ENCODE results near the gene ASCC3. TPM values are rescaled to one million over a fixed set of nuclear protein-coding genes. Genes with fewer than 3 reads are reported as not detected.

ASCC3 gene
- total and polyA plus RNA-seq, 2 donors (not counting 3 experiments of a cell fraction or from before 2014, with no cell fraction given), result 15.7 to 57.2 TPM

- H2AFZ ChIP-seq (ENCODE audit: low read depth, low read length), result no peak overlapping the region
- H3K4me1 ChIP-seq (ENCODE audit: control insufficient read depth, extremely low read depth, insufficient read depth, low read length), result peaks cover 3% of the 10 kb centered on the region
- no peak overlapping the region for H3K9ac ChIP-seq (replicated peaks; ENCODE audit: extremely low read depth, insufficient read depth, low read length)
- peak; percentile 4 for DNase-seq (ENCODE audit: low read depth, low spot score)
- no peaks in the 10 kb centered on the region for H3K27me3 ChIP-seq (ENCODE audit: control insufficient read depth in 2 of 2, insufficient read depth in 2 of 2, low read length in 2 of 2)
- dilution Hi-C loops (cut with MboI; ENCODE audit: extremely low pct_ligation_motif_present, low sequenced_read_pairs), result no loop called here
- TF ChIP-seq POLR2AphosphoS5 (IDR thresholded peaks at IDR 0.05; ENCODE audit: insufficient read depth, low read depth, low read length) (no peak), CTCF (IDR thresholded peaks at IDR 0.05; ENCODE audit: extremely low read depth in 1 of 2, insufficient read depth in 1 of 2, low read depth in 1 of 2, low read length in 2 of 2) (no peak), MAX (IDR thresholded peaks at IDR 0.05; ENCODE audit: insufficient read depth, insufficient read length) (no peak), FOS (IDR thresholded peaks at IDR 0.05; ENCODE audit: borderline replicate concordance, insufficient read depth, low read length) (no peak), POLR2A (IDR thresholded peaks at IDR 0.05; ENCODE audit: low read depth, low read length) (no peak), JUN (IDR thresholded peaks at IDR 0.05; ENCODE audit: borderline replicate concordance, insufficient read depth, insufficient read length, low read depth) (no peak), GATA2 (IDR thresholded peaks at IDR 0.05; ENCODE audit: insufficient read depth, insufficient read length, low read depth, low read length) (no peak), MYC (IDR thresholded peaks at IDR 0.05; ENCODE audit: low read depth, low read length) (no peak), EZH2 (IDR thresholded peaks at IDR 0.05; ENCODE audit: borderline replicate concordance, low read depth, low read length, severe bottlenecking) (no peak)
- no peaks in the 10 kb centered on the region for H3K9me3 ChIP-seq (replicated peaks; ENCODE audit: control insufficient read depth, insufficient read depth, low read length)
- ChIA-PET CTCF (interaction anchor here (0.7 to 1.6 kb wide), 5 partner anchors 10 to 70 kb away, joined by 3 to 6 read pairs (median 3); no protein-coding TSS in a partner anchor), POLR2A (no interaction called here)
- no peak for FAIRE-seq
- H4K20me1 ChIP-seq (replicated peaks; ENCODE audit: control insufficient read depth, extremely low read depth, insufficient read depth, low read length), result no peaks in the 10 kb centered on the region
- intact Hi-C loops (cut with micrococcal nuclease), result no loop called here
- H3K36me3 ChIP-seq (ENCODE audit: control insufficient read depth in 2 of 2, extremely low read depth in 1 of 2, insufficient read depth in 2 of 2, low read length in 2 of 2), result no peaks in the 10 kb centered on the region
- peaks cover 3% of the 10 kb centered on the region for H3K9me1 ChIP-seq (replicated peaks; ENCODE audit: control insufficient read depth, extremely low read depth, insufficient read depth, low read length)
- H3K27ac ChIP-seq (ENCODE audit: insufficient read depth, low read depth, low read length), result no peak overlapping the region
- H3K4me2 ChIP-seq (ENCODE audit: insufficient read depth, low read length), result no peak overlapping the region
- no peaks in the 10 kb centered on the region for H3K79me2 ChIP-seq (ENCODE audit: control insufficient read depth, insufficient read depth, low read length)
- BruUV-seq (replicated peaks), result no TSS peak
- H3K4me3 ChIP-seq (replicated peaks in 1 of 3; ENCODE audit: insufficient read depth in 1 of 3, low read depth in 1 of 3, low read length in 3 of 3), result no peak overlapping the region
Observed at GRCh38 chr6:100775667-100776066, 105.5 kb downstream of the ASCC3 start.
